ENCODE data around the gene DGKZ. TPM values are rescaled to one million over a fixed set of nuclear protein-coding genes. Genes with fewer than 3 reads are reported as not detected.
"Not testable (repeated sequence)": the region's sequence is repeated elsewhere in the genome, so short reads cannot be mapped to it uniquely, and the experiment has no call there.

Gene DGKZ, protein sequence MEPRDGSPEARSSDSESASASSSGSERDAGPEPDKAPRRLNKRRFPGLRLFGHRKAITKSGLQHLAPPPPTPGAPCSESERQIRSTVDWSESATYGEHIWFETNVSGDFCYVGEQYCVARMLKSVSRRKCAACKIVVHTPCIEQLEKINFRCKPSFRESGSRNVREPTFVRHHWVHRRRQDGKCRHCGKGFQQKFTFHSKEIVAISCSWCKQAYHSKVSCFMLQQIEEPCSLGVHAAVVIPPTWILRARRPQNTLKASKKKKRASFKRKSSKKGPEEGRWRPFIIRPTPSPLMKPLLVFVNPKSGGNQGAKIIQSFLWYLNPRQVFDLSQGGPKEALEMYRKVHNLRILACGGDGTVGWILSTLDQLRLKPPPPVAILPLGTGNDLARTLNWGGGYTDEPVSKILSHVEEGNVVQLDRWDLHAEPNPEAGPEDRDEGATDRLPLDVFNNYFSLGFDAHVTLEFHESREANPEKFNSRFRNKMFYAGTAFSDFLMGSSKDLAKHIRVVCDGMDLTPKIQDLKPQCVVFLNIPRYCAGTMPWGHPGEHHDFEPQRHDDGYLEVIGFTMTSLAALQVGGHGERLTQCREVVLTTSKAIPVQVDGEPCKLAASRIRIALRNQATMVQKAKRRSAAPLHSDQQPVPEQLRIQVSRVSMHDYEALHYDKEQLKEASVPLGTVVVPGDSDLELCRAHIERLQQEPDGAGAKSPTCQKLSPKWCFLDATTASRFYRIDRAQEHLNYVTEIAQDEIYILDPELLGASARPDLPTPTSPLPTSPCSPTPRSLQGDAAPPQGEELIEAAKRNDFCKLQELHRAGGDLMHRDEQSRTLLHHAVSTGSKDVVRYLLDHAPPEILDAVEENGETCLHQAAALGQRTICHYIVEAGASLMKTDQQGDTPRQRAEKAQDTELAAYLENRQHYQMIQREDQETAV
- 51.0 TPM for polyA plus RNA-seq (2013, experiment 1 of 2)
- 50.1 TPM for polyA plus RNA-seq (2013, experiment 2 of 2)

DNA sequence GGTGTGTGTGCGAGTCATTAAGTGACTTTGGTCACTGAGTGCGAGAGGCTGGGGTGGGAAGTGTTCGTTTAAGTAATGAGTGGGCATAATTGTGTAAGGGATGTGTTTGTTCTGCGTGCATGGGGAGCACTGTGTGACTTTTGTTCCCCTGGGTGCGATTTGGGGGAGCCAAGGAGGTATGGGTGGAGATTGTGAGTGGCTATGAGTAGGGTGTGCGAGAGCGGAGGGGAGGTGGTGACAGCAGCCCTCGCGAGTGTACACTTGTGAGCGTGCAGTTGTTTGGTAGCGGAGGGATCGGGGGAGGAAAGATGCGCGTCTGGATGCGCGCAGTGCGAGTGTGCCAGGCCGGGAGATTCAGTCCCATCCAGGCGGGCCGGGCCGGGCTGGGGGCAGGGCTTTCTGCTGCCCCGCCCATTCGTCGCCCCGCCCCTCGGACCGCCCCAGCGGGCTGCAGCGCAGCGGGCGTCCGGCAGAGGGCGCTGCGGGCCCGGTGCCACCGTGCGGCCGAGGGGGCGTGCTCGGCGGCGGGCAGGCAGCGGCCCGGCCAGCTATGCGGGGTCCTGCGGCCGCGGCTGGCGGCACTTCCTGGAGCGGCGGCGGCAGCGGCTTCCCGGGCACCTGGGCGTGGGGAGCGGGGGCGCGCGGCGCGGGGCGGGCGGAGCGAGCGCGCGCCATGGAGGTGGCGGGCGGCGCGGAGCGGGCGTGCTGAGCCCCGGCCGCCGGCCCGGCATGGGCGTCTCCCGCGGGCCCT lies at the start of gene DGKZ:
DGKZ (plus strand) TSS at position 578 of the 751 bp plus-strand sequence. CDS start 197 bp downstream, outside the sequence.
- Histone ChIP-seq H3K4me3 (ENCODE audit: low read length) (peak within 1 kb of the TSS; percentile 80), H3K27ac (ENCODE audit: low read depth, low read length) (no peak within 1 kb of the TSS), H3K27me3 (ENCODE audit: insufficient read depth, low read length) (peaks cover 15% of the 10 kb centered on the region; the same call in 1 of the 2 replicates), H3K36me3 (ENCODE audit: insufficient read depth, low read length) (peaks cover 6% of the 10 kb centered on the region; the same call in 1 of the 2 replicates), H3K9me3 (ENCODE audit: insufficient read depth, low read depth, low read length) (no peaks in the 10 kb centered on the region), H3K4me1 (ENCODE audit: insufficient read depth, low read length) (peaks cover 65% of the 10 kb centered on the region), H3K9ac (ENCODE audit: low read depth, low read length) (peak within 1 kb of the TSS; percentile 68)
- WGBS: 13% methylated on average over 80 of the region's 80 CpGs

DNA sequence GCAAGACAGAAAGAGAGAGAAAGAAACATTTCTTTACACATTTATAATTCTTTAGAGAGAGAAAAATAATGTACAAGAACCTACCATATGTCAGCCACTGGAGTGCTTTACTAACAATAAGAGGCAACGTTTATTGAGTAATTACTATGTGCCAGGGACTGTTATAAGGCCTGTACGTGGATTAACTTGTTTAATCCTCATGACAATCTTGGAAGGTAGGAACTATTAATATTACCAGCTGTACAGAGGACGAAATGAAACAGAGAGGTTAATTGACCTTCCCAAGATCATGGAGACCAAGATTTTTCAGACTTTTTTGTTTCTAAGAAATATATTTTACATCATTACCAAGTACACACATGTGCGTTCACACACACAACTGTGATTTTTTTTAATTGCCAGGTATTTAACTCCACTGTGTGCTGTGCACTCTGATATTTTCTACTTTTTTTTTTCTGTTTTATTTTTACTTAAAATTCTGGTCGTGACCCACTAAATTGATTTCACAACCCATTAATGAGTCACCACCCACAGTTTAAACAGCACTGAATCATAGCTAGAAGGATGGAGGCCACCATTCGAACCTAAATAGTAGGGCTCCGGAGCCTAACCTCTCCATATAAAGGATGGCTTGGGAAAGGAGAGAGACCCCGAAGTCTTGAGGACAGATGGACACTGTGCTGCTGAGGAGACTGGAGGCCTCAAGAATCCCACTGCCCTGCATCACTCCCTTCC lies 48.4 kb upstream of the DGKZ start:
- Histone ChIP-seq H3K4me1 (ENCODE audit: insufficient read depth, low read length) (peaks cover 22% of the 10 kb centered on the region), H3K36me3 (ENCODE audit: insufficient read depth, low read length) (peaks cover 5% of the 10 kb centered on the region; the same call in 1 of the 2 replicates), H3K27me3 (ENCODE audit: insufficient read depth, low read length) (no peaks in the 10 kb centered on the region), H3K9me3 (ENCODE audit: insufficient read depth, low read depth, low read length) (no peaks in the 10 kb centered on the region), H3K4me3 (ENCODE audit: low read length) (no peak overlapping the region), H3K9ac (ENCODE audit: low read depth, low read length) (no peak overlapping the region), H3K27ac (ENCODE audit: low read depth, low read length) (no peak overlapping the region)
- 84% methylated on average over 7 of the region's 8 CpGs for WGBS

DNA sequence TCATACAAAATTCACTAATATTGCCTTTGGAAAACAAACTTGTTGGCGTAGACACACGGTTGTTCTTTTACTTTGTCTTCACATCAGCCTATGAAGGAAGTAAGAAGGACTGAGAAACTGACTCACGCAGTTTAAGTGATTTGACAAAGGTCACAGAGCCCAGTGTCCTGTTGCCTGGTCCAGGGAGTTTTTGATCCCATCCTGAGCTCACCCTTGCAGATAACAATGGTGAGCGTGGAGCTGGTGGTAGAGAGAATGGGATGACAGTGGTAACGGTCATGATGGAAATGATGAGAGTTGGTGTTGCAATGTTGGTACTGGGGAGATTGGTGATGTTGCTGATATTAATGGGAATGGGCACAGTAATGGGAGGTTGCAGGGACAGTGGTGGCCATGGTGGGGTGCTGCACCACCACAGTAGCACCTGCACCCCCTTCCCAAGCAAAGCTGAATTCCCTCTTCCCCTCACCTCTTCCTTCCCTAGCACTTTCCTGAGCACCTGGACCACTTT lies 47.8 kb upstream of the DGKZ start:
- H3K9ac ChIP-seq (ENCODE audit: low read depth, low read length): no peak overlapping the region
- peaks cover 16% of the 10 kb centered on the region for H3K4me1 ChIP-seq (ENCODE audit: insufficient read depth, low read length)

DNA sequence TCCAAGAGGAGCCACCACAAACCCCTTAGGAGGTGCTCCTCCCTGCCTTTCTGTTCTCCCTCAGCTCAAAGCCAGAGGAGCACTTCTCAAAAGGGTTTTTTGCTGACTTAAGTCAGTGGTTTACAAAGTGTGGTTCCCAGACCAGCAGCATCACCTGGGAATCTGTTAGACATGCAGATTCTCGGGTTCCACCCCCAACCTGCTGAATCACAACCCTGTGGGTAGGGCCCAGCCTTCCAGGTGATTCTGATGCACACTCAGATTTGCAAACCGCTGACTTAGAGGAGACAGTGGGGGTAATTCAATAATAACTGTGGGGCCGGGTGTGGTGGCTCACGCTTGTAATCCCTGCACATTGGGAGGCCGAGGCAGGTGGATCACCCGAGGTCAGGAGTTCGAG lies 47.0 kb upstream of the DGKZ start:
- Histone ChIP-seq H3K9ac (ENCODE audit: low read depth, low read length) (no peak overlapping the region), H3K4me1 (ENCODE audit: insufficient read depth, low read length) (peaks cover 13% of the 10 kb centered on the region), H3K36me3 (ENCODE audit: insufficient read depth, low read length) (peaks cover 5% of the 10 kb centered on the region; the same call in 1 of the 2 replicates), H3K4me3 (ENCODE audit: low read length) (no peak overlapping the region), H3K9me3 (ENCODE audit: insufficient read depth, low read depth, low read length) (no peaks in the 10 kb centered on the region), H3K27me3 (ENCODE audit: insufficient read depth, low read length) (no peaks in the 10 kb centered on the region), H3K27ac (ENCODE audit: low read depth, low read length) (no peak overlapping the region)
- WGBS: 92% methylated on average over 7 of the region's 7 CpGs

More for the DNA sequence above, 47.8 kb upstream of the DGKZ start:
- no peak overlapping the region for H3K27ac ChIP-seq (ENCODE audit: low read depth, low read length)
- H3K27me3 ChIP-seq (ENCODE audit: insufficient read depth, low read length): no peaks in the 10 kb centered on the region
- no peaks in the 10 kb centered on the region for H3K9me3 ChIP-seq (ENCODE audit: insufficient read depth, low read depth, low read length)
- peaks cover 5% of the 10 kb centered on the region; the same call in 1 of the 2 replicates for H3K36me3 ChIP-seq (ENCODE audit: insufficient read depth, low read length)
- WGBS: 90% methylated on average over 5 of the region's 5 CpGs
- H3K4me3 ChIP-seq (ENCODE audit: low read length): no peak overlapping the region

DNA sequence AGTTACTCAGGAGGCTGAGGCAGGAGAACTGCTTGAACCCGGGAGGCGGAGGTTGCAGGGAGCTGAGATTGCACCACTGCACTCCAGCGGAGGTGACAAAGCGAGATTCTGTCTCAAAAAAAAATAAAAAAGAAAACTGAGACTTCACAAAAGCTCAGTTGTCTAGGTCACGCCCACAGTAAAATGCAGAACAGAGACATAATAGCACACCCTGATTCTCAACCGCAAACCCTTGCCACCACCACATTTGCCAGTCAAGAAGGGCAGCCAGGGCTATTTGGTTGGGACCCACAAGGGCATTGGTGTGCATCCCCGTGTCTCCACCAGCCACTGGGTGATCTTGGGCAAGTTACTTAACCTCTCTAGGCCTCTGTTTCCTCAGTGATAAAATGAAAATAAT lies 44.4 kb upstream of the DGKZ start:
- peaks cover 12% of the 10 kb centered on the region for H3K4me1 ChIP-seq (ENCODE audit: insufficient read depth, low read length)
- H3K27me3 ChIP-seq (ENCODE audit: insufficient read depth, low read length): no peaks in the 10 kb centered on the region
- H3K4me3 ChIP-seq (ENCODE audit: low read length): no peak overlapping the region
- no peak overlapping the region for H3K9ac ChIP-seq (ENCODE audit: low read depth, low read length)
- H3K9me3 ChIP-seq (ENCODE audit: insufficient read depth, low read depth, low read length): no peaks in the 10 kb centered on the region
- WGBS: 96% methylated on average over 7 of the region's 7 CpGs
- H3K27ac ChIP-seq (ENCODE audit: low read depth, low read length): no peak overlapping the region
- peaks cover 5% of the 10 kb centered on the region; the same call in 1 of the 2 replicates for H3K36me3 ChIP-seq (ENCODE audit: insufficient read depth, low read length)

DNA sequence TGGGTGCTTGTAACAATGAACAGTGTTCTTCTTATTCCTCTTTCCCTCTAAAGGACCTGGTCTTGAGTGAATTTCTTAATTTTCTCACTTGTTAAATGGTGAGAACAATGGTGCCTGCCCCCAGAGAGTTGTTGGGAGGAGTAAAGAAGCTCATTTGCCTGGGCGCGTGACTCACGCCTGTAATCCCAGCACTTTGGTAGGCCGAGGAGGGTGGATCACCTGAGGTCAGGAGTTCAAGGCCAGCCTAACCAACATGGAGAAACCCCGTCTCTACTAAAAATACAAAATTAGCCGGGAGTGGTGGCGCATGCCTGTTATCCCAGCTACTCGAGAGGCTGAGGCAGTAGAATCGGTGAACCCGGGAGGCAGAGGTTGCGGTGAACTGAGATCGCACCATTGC lies 43.2 kb upstream of the DGKZ start:
- not testable (repeated sequence) for H3K36me3 ChIP-seq (ENCODE audit: insufficient read depth, low read length); H3K27me3 ChIP-seq (ENCODE audit: insufficient read depth, low read length); H3K9me3 ChIP-seq (ENCODE audit: insufficient read depth, low read depth, low read length); H3K27ac ChIP-seq (ENCODE audit: low read depth, low read length); H3K9ac ChIP-seq (ENCODE audit: low read depth, low read length); H3K4me3 ChIP-seq (ENCODE audit: low read length)
- peaks cover 21% of the 10 kb centered on the region for H3K4me1 ChIP-seq (ENCODE audit: insufficient read depth, low read length)
- WGBS: 90% methylated on average over 12 of the region's 12 CpGs

DNA sequence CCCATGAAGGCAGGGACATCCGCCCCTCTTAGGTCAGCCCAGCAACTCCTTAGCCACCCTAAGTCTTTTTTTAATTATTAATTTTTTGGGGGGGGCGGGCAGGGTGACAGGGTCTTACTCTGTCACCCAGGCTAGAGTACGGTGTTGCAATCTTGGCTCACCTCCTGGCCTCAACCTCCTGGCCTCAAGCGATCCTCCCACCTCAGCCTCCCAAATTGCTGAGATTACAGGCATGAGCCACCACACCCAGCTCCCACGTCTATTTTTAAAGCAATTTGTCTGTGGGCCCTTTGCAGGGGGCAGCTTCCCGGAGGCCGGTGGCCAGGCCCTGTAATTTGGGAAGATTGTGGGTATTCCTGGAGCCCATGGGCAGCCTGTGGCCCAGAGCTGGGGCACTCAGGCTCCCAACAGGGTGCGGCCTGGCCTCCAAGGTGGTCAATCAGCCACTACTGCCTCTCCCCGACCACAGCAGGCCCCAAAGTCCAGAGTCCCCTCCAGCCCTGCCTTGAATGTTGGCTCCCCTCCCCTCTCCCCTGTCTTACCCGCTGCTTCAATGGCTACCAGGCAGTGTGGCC lies 42.6 kb upstream of the DGKZ start:
- no peaks in the 10 kb centered on the region for H3K9me3 ChIP-seq (ENCODE audit: insufficient read depth, low read depth, low read length)
- 93% methylated on average over 10 of the region's 10 CpGs for WGBS
- H3K27ac ChIP-seq (ENCODE audit: low read depth, low read length): no peak overlapping the region
- H3K4me1 ChIP-seq (ENCODE audit: insufficient read depth, low read length): peaks cover 21% of the 10 kb centered on the region
- peaks cover 5% of the 10 kb centered on the region; the same call in 1 of the 2 replicates for H3K36me3 ChIP-seq (ENCODE audit: insufficient read depth, low read length)
- no peaks in the 10 kb centered on the region for H3K27me3 ChIP-seq (ENCODE audit: insufficient read depth, low read length)
- no peak overlapping the region for H3K9ac ChIP-seq (ENCODE audit: low read depth, low read length)
- H3K4me3 ChIP-seq (ENCODE audit: low read length): no peak overlapping the region

DNA sequence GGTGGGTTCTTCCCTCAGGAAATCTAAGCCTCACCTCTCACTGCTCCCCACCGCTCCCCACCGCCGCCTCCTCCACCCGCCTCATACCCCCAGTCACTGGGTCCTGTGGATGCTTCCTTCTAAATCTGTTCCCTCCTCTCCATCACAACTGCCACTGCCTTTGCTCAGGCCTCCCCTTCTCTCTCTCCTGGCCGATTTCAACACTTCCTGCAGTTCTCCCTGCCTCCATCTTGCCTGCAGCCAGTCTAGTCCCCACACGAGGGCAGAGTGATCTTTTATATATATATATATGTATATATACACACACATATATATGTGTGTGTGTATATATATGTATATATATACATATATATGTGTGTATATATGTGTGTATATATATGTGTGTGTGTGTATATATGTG lies 42.0 kb upstream of the DGKZ start:
- no peaks in the 10 kb centered on the region for H3K27me3 ChIP-seq (ENCODE audit: insufficient read depth, low read length)
- no peak overlapping the region for H3K4me3 ChIP-seq (ENCODE audit: low read length)
- H3K9me3 ChIP-seq (ENCODE audit: insufficient read depth, low read depth, low read length): no peaks in the 10 kb centered on the region
- H3K27ac ChIP-seq (ENCODE audit: low read depth, low read length): no peak overlapping the region
- peaks cover 5% of the 10 kb centered on the region; the same call in 1 of the 2 replicates for H3K36me3 ChIP-seq (ENCODE audit: insufficient read depth, low read length)
- H3K9ac ChIP-seq (ENCODE audit: low read depth, low read length): no peak overlapping the region
- H3K4me1 ChIP-seq (ENCODE audit: insufficient read depth, low read length): peaks cover 21% of the 10 kb centered on the region
- 95% methylated on average over 5 of the region's 6 CpGs for WGBS

DNA sequence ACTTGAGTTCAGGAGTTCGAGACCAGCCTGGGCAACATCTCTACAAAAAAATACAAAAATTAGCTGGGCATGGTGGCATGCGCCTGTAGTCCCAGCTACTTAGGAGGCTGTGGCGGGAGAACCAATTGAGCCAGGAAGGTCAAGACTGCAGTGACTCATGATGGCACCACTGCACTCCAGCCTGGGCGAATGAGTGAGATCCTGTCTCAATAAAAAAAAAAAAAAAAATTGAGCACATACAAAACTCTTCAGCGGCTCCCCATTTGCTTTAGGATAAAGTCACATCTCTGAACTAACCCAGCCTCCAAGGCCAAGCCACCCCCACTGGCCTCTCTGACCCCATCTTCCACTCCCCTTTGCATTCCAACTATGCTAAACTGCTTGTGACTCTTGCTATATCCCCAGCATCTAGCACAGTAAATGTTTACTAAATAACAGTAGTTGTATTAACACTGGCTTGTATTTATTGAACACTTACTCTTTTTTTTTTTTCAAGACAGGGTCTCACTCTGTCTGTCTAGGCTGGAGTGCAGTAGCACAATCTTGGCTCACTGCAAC lies 40.9 kb upstream of the DGKZ start:
- H3K4me1 ChIP-seq (ENCODE audit: insufficient read depth, low read length): peaks cover 21% of the 10 kb centered on the region
- WGBS: 89% methylated on average over 5 of the region's 5 CpGs
- no peaks in the 10 kb centered on the region for H3K9me3 ChIP-seq (ENCODE audit: insufficient read depth, low read depth, low read length)
- no peaks in the 10 kb centered on the region for H3K27me3 ChIP-seq (ENCODE audit: insufficient read depth, low read length)
- no peak overlapping the region for H3K9ac ChIP-seq (ENCODE audit: low read depth, low read length)
- H3K4me3 ChIP-seq (ENCODE audit: low read length): no peak overlapping the region
- no peak overlapping the region for H3K27ac ChIP-seq (ENCODE audit: low read depth, low read length)
- peaks cover 5% of the 10 kb centered on the region; the same call in 1 of the 2 replicates for H3K36me3 ChIP-seq (ENCODE audit: insufficient read depth, low read length)

All from HUES64 (cell line).